Vagina (tissue), 2 donors: ENCODE results near the gene UBE2E2. TPM values are rescaled to one million over a fixed set of nuclear protein-coding genes. Genes with fewer than 3 reads are reported as not detected.

Experiments
- DNase-seq, 2 donors: peaks; one replicate each; pipeline ENCODE4 v3.0.0-alpha.2; 2017; ENCODE audit errors: extremely low spot score in 2 of 2
- H3K27ac ChIP-seq: fragments of 200-600 bp; sonication (generic); one replicate; pipeline ENCODE4 v1.5.1; 2019
- H3K27me3 ChIP-seq: fragments of 200-600 bp; sonication (generic); one replicate; pipeline ENCODE4 v1.5.1; 2019
- H3K36me3 ChIP-seq, 2 donors: fragments of 200-600 bp; sonication (generic); one replicate each; pipeline ENCODE4 v1.5.1; 2017 to 2019
- H3K4me1 ChIP-seq: fragments of 200-600 bp; sonication (generic); one replicate; pipeline ENCODE4 v1.5.1; 2019
- H3K4me3 ChIP-seq, 2 donors: fragments of 200-600 bp; sonication (generic); 1 replicate in 1 of 2; 2 replicates in 1 of 2; pipeline ENCODE4 v1.5.1; 2016 to 2019
- H3K9me3 ChIP-seq: fragments of 200-600 bp; sonication (generic); one replicate; pipeline ENCODE4 v1.5.1; 2019
- POLR2A ChIP-seq, 2 donors: fragments of 450-650 bp; IDR thresholded peaks; one replicate each; pipeline ENCODE4 v1.6.1; 2017; ENCODE audit warnings: antibody characterized with exemption in 2 of 2, mild to moderate bottlenecking in 2 of 2, moderate library complexity in 2 of 2
- POLR2AphosphoS5 ChIP-seq, 2 donors: sonication (generic); formaldehyde crosslinking; IDR thresholded peaks; one replicate each; pipeline ENCODE4 v1.9.0; 2017; ENCODE audit warnings: antibody characterized with exemption in 2 of 2, mild to moderate bottlenecking in 2 of 2, low read depth in 1 of 2; ENCODE audit not compliant: insufficient read depth in 1 of 2
- intact Hi-C: fragments of 100-400 bp; cut with DNase I; formaldehyde crosslinking; loops from one replicate; pipeline ENCODE4 v1.15.1; 2023
- total RNA-seq: library from RNA; depleted of rRNA; stranded (reverse); fragments of >200 nt; gene quantifications from one replicate; pipeline ENCODE4 v1.2.3, GENCODE V29; 2016
- TF ChIP-seq, protein P1 (sequence below), 3 experiments: fragments of 450-650 bp in 2 of 3; fragments of 200-600 bp in 1 of 3; sonication (generic) in 1 of 3; IDR thresholded peaks; one replicate each; pipeline ENCODE4 v1.5.1; 2017 to 2019; ENCODE audit warnings: antibody characterized with exemption in 3 of 3, mild to moderate bottlenecking in 2 of 3, moderate library complexity in 2 of 3

Gene UBE2E2
- total RNA-seq, 1 donor from 2014 or later: 31.2 TPM

- Histone ChIP-seq H3K27ac (no peak overlapping the region), H3K27me3 (no peaks in the 10 kb centered on the region), H3K4me3 (no peak overlapping the region), H3K4me1 (peaks cover 4% of the 10 kb centered on the region), H3K36me3 (no peaks in the 10 kb centered on the region), H3K9me3 (no peaks in the 10 kb centered on the region)
- no peak for DNase-seq
- intact Hi-C loops: loop anchor here (5.0 to 10.0 kb wide), 2 partner anchors 595 to 777 kb away; partner anchors contain the start of gene UBE2E1
- TF ChIP-seq, protein P1, sequence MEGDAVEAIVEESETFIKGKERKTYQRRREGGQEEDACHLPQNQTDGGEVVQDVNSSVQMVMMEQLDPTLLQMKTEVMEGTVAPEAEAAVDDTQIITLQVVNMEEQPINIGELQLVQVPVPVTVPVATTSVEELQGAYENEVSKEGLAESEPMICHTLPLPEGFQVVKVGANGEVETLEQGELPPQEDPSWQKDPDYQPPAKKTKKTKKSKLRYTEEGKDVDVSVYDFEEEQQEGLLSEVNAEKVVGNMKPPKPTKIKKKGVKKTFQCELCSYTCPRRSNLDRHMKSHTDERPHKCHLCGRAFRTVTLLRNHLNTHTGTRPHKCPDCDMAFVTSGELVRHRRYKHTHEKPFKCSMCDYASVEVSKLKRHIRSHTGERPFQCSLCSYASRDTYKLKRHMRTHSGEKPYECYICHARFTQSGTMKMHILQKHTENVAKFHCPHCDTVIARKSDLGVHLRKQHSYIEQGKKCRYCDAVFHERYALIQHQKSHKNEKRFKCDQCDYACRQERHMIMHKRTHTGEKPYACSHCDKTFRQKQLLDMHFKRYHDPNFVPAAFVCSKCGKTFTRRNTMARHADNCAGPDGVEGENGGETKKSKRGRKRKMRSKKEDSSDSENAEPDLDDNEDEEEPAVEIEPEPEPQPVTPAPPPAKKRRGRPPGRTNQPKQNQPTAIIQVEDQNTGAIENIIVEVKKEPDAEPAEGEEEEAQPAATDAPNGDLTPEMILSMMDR (IDR thresholded peaks at IDR 0.05): no peak
- TF ChIP-seq POLR2A (IDR thresholded peaks at IDR 0.05) (no peak), POLR2AphosphoS5 (IDR thresholded peaks at IDR 0.05; ENCODE audit: insufficient read depth in 1 of 2, low read depth in 1 of 2) (no peak)
Measured at GRCh38 chr3:23209747-23210487, 6.8 kb downstream of the UBE2E2 start.

- no peaks in the 10 kb centered on the region for H3K9me3 ChIP-seq
Measured at GRCh38 chr3:23213813-23214212, 10.7 kb downstream of the UBE2E2 start.

DNA sequence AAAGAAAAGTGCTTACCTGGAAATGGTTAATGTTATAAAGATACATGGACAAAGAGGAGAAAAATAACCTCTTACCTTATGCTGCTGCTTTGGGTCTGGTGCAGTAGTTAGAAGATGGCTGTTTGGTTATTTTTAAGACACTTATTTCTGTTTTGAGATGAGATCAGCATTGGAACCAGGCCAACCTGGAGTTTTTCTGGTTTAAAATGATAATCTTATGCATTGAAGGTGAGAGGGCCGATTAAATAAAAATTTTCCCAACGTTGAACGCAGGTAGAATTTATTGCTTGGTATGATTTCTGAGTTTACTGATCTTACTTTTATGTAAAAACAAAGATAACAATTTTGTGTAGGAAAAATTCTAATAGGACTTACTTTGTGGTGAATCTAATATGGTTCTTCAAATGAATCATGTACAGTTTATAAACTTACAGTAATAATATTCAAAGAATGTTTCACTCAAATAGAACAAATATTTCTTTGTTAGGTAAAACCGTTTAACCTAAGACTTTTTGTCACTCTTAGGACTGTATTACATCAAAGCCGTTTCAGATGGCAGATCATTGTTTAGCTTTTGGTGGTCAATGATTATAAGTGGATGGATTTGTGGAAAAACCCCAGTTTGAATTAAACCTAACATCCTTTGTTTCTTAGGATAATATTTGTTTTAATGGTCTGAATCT lies 14.9 kb downstream of the UBE2E2 start:
- H3K9me3 ChIP-seq: no peaks in the 10 kb centered on the region
- no peaks in the 10 kb centered on the region for H3K27me3 ChIP-seq
- H3K4me3 ChIP-seq: no peak overlapping the region
- DNase-seq: no peak
- intact Hi-C loops: no loop called here
- no peak overlapping the region for H3K27ac ChIP-seq
- no peaks in the 10 kb centered on the region for H3K36me3 ChIP-seq
- TF ChIP-seq POLR2A (IDR thresholded peaks at IDR 0.05) (no peak), POLR2AphosphoS5 (IDR thresholded peaks at IDR 0.05; ENCODE audit: insufficient read depth in 1 of 2, low read depth in 1 of 2) (no peak)
- TF ChIP-seq, protein P1 (IDR thresholded peaks at IDR 0.05): no peak
- H3K4me1 ChIP-seq: peaks cover 12% of the 10 kb centered on the region

More at GRCh38 chr3:23213813-23214212, 10.7 kb downstream of the UBE2E2 start:
- Histone ChIP-seq H3K27me3 (no peaks in the 10 kb centered on the region), H3K4me1 (no peaks in the 10 kb centered on the region), H3K36me3 (no peaks in the 10 kb centered on the region), H3K27ac (no peak overlapping the region), H3K4me3 (no peak overlapping the region)
- no peak for DNase-seq
- TF ChIP-seq, protein P1 (IDR thresholded peaks at IDR 0.05): no peak
- TF ChIP-seq POLR2AphosphoS5 (IDR thresholded peaks at IDR 0.05; ENCODE audit: insufficient read depth in 1 of 2, low read depth in 1 of 2) (no peak), POLR2A (IDR thresholded peaks at IDR 0.05) (no peak)
- intact Hi-C loops: loop anchor here (5.0 kb wide), 1 partner anchor 773 kb away; no protein-coding TSS in a partner anchor

DNA sequence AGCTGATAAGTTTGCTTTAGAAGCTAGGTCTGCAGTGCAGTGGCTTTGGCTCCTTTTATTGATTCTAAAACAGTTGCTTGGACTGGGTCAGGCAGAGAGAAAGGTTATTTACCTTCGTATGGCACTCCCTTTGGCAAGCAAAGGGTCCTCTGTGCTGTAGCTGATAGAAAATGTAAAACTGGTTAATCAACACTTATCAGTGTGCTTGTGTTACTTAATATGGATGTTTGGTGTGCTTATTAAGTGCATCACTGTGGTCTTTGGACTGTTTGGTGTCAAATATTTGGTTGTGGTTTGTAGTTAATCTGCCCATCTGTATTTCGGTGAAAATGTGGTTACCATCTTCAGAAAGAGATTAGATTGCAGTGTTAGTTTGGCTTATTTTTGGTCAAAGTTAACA lies 16.0 kb downstream of the UBE2E2 start:
- TF ChIP-seq, protein P1 (IDR thresholded peaks at IDR 0.05): no peak
- no peak for TF ChIP-seq POLR2AphosphoS5 (IDR thresholded peaks at IDR 0.05; ENCODE audit: insufficient read depth in 1 of 2, low read depth in 1 of 2)
- no peak for TF ChIP-seq POLR2A (IDR thresholded peaks at IDR 0.05)
- H3K4me1 ChIP-seq: peaks cover 12% of the 10 kb centered on the region
- no peak for DNase-seq

More for the DNA sequence above, 16.0 kb downstream of the UBE2E2 start:
- Histone ChIP-seq H3K27ac (no peak overlapping the region), H3K27me3 (no peaks in the 10 kb centered on the region), H3K36me3 (no peaks in the 10 kb centered on the region), H3K9me3 (no peaks in the 10 kb centered on the region), H3K4me3 (no peak overlapping the region)
- intact Hi-C loops: no loop called here
